Activated CD8-positive, alpha-beta memory T cell treated with anti-CD3 and anti-CD28 coated beads, Interleukin-2, amount 10 ng/mL, durations not matched to agents 7 days and 5 days (primary cell): Measurements from ENCODE around the gene TMEM205. TPM values are rescaled to one million over a fixed set of nuclear protein-coding genes. Genes with fewer than 3 reads are reported as not detected.
A peak's percentile ranks its signal among the peaks of the same experiment; 100 is the strongest.

Source experiments
- ATAC-seq: fragments of 150-1000 bp; cut with Tn5 transposase; one replicate; pipeline ENCODE4 v1.10.0; 2021; ENCODE audit warnings: moderate library complexity
- CTCF ChIA-PET: fragments of 350-600 bp; sonication (Branson Sonifier 250); formaldehyde crosslinking; loops from one replicate; lab custom pipeline; 2021; ENCODE audit warnings: antibody characterized with exemption; lab: Charles Lee
- DNase-seq: peaks from one replicate; pipeline ENCODE4 v3.0.0-alpha.2; 2020
- H3K27ac Mint-ChIP-seq: one replicate; pipeline ENCODE4 v1.8.0; 2021; ENCODE audit warnings: mild to moderate bottlenecking, mixed read lengths
- H3K27me3 Mint-ChIP-seq: one replicate; pipeline ENCODE4 v1.8.0; 2021; ENCODE audit warnings: mixed read lengths
- H3K36me3 Mint-ChIP-seq: one replicate; pipeline ENCODE4 v1.8.0; 2021; ENCODE audit warnings: mild to moderate bottlenecking, mixed read lengths
- H3K4me1 Mint-ChIP-seq: one replicate; pipeline ENCODE4 v1.8.0; 2021; ENCODE audit warnings: mixed read lengths
- H3K4me3 Mint-ChIP-seq: one replicate; pipeline ENCODE4 v1.8.0; 2021; ENCODE audit warnings: mild to moderate bottlenecking, moderate library complexity, mixed read lengths
- H3K9me3 Mint-ChIP-seq: one replicate; pipeline ENCODE4 v1.8.0; 2022; ENCODE audit warnings: low read depth, mixed read lengths
- total RNA-seq, 2 experiments: library from RNA; stranded (reverse); gene quantifications; one replicate each; pipeline ENCODE4 v1.2.3, GENCODE V29; 2021

Gene TMEM205
- total RNA-seq, 2 experiments from 2014 or later: 25.1 to 28.1 TPM

DNA sequence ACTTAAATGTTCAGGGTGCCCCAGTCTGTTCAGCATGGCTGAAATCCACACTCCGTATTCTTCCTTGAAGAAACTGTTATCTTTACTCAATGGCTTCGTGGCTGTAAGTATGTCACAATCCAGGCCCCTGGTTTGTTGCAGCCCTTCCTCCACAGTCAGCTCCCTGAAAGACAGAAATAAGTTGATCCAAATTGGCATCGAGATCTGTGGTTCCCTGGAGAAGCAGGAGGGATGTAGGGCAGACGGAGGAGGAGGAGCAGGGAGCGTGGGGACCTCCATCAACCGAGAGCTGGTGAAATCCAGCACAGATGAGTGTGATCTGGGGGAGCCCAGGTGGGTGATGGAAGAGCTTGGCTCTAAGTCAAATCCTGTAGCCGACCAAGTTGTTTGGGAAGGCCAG lies 49.8 kb downstream of the TMEM205 start:
- Mint-ChIP-seq H3K9me3 (no peaks in the 10 kb centered on the region), H3K27me3 (peaks cover 42% of the 10 kb centered on the region), H3K4me1 (peaks cover 5% of the 10 kb centered on the region), H3K36me3 (no peaks in the 10 kb centered on the region), H3K27ac (no peak overlapping the region), H3K4me3 (no peak overlapping the region)
- DNase-seq (no peak), ATAC-seq (no peak)
- CTCF ChIA-PET: interaction anchor here (0.5 to 1.6 kb wide), 5 partner anchors 16 to 412 kb away, joined by 3 to 7 read pairs (median 4); partner anchors contain the start of gene SWSAP1

DNA sequence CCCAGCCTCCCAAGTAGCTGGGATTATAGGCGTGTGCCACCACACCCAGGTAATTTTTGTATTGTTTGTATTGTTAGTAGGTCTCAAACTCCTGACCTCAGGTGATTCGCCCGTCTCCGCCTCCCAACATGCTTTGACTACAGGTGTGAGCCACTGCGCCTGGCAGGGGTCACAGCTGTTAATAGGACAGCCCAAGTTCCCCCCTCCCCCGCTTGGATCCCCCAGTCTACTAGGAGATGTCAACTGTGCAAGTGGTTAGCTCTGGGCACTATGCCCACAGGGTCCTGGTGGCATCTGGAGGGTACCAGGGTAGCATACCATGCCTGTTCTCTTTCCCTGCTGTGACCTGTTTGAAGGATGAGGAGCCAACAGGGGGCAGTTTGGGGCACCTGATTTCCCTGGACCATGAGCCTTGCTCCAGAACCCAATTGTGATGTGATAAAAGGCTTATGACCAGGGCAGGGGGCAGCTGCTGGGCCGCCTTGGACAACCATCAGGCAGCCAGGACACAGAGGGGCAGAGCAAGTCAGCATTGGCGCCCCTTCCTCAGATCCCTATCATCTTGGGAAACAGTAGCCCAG lies 50.3 kb downstream of the TMEM205 start, which contains the start of gene TSPAN16:
Gene TSPAN16 (plus strand): TSS at position 496 of the 581 bp plus-strand sequence. CDS start 138 bp downstream, outside the sequence.
- Mint-ChIP-seq H3K27me3 (peaks cover 45% of the 10 kb centered on the region), H3K4me3 (no peak within 1 kb of the TSS), H3K4me1 (peaks cover 5% of the 10 kb centered on the region), H3K27ac (no peak within 1 kb of the TSS), H3K36me3 (no peaks in the 10 kb centered on the region), H3K9me3 (no peaks in the 10 kb centered on the region)
- CTCF ChIA-PET: interaction anchor here (0.5 to 2.2 kb wide), 7 partner anchors 16 to 411 kb away, joined by 3 to 15 read pairs (median 4); partner anchors contain the start of gene SWSAP1
- ATAC-seq (no peak), DNase-seq (no peak)

DNA sequence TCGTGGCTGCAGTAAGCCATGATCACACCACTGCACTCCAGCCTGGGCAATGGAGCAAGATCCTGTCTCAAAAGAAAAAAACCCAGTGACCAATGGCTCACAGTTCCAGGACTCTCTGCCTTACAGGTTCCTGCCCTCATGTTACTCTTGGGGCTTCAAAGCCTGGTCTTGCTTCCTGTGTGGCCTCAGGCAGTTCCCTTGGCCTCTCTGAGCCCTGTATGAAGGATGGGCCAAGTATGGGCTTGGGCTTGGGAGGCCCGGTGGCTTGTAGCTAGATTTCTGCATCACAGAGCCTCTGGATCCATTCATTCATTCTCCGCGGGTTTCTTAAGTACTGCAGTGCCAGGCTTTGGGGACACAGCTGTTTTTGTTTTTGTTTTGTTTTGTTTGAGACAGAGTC lies 50.9 kb downstream of the TMEM205 start:
- Mint-ChIP-seq H3K4me1 (peaks cover 5% of the 10 kb centered on the region), H3K9me3 (no peaks in the 10 kb centered on the region), H3K4me3 (no peak overlapping the region), H3K27me3 (peaks cover 50% of the 10 kb centered on the region), H3K36me3 (no peaks in the 10 kb centered on the region), H3K27ac (no peak overlapping the region)
- ATAC-seq: no peak
- CTCF ChIA-PET: interaction anchor here (0.6 to 2.2 kb wide), 4 partner anchors 15 to 144 kb away, joined by 4 to 15 read pairs (median 6); partner anchors contain the start of gene SWSAP1
- no peak for DNase-seq

DNA sequence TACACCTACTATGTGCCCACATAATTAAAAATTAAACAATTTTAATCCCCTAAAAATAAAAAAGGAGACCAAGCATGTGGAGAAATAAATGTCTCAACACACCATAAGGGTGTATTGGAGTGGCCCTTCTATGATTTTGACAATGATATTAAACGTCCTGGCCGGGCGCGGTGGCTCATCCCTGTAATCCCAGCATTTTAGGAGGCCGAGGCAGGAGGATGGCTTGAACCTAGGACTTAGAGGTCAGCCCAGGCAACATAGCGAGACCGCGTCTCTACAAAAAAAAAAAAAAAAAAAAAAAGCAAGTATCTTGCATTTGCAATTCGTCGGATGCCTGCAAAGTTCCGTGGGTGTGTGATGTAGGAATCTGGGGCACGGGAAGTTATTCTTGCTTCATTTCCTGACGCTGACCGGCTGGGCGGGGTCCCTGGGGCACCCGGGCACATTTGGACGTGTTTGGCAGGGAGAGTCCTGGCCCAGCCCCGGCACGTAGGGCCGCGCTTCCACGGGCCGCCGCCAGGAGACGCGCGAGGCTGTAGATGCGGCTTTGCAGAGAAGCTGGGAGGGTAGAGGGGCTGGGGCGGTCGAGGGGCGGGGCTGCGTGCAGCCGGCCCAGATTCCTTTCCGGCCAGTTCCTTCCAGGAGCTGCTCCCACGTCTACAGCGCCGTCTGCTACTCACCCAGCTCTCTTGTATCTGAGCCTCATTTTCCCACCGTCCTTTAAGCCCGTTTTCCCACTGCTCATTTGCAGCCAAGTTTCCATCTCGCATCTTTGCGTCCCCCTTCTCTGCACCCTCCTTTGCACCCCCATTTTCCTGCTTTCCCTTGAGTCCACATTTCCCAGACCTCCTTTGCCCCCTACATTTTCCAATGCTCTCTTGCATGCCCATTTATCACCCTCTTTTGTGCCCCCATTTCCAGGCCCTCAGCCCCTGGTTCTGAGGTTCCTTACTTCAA lies 52.4 kb downstream of the TMEM205 start:
- Mint-ChIP-seq H3K36me3 (no peaks in the 10 kb centered on the region), H3K9me3 (no peaks in the 10 kb centered on the region), H3K4me1 (peaks cover 5% of the 10 kb centered on the region), H3K4me3 (peak overlapping the region; percentile 43), H3K27me3 (peaks cover 57% of the 10 kb centered on the region), H3K27ac (no peak overlapping the region)
- ATAC-seq (peak; percentile 97), DNase-seq (peak; percentile 82)
- CTCF ChIA-PET: interaction anchor here (0.6 to 2.6 kb wide), 21 partner anchors 11 to 353 kb away, joined by 3 to 15 read pairs (median 4); partner anchors contain the start of genes CCDC159, EPOR, SWSAP1 and TMEM205

Other genes starting within 250 kb of the TMEM205 start
- gene SPC24, start 190.5 kb downstream of the TMEM205 start, total RNA-seq: 10 to 100 TPM; 62.8 to 85.5 TPM
- 1 to 10 TPM; 1.8 to 2.3 TPM for gene KANK2, start 148.7 kb downstream of the TMEM205 start, total RNA-seq
- not detected for gene ANGPTL8, start 106.6 kb downstream of the TMEM205 start, total RNA-seq
- gene DOCK6, start 83.7 kb downstream of the TMEM205 start, total RNA-seq: under 1 TPM; 0.58 to 0.70 TPM
- not detected for gene TSPAN16, start 50.1 kb downstream of the TMEM205 start, total RNA-seq
- 1 to 10 TPM; 3.6 to 5.1 TPM for gene RAB3D, start 6.6 kb downstream of the TMEM205 start, total RNA-seq
- gene CCDC159, start 251 bp upstream of the TMEM205 start, total RNA-seq: 10 to 100 TPM; 13.0 to 16.1 TPM
- gene PLPPR2, start 9.2 kb upstream of the TMEM205 start, total RNA-seq: 1 to 10 TPM in 1 of 2 experiments, under 1 TPM in 1; 0.87 to 1.3 TPM
- 1 to 10 TPM; 2.6 to 3.9 TPM for gene SWSAP1, start 28.4 kb upstream of the TMEM205 start, total RNA-seq
- gene EPOR, start 38.0 kb upstream of the TMEM205 start, total RNA-seq: 1 to 10 TPM; 8.1 to 9.1 TPM
- not detected for gene RGL3, start 73.0 kb upstream of the TMEM205 start, total RNA-seq
- under 1 TPM; 0.15 to 0.54 TPM for gene ODAD3, start 88.9 kb upstream of the TMEM205 start, total RNA-seq
- 100 to 1,000 TPM; 278 to 306 TPM for gene PRKCSH, start 89.4 kb upstream of the TMEM205 start, total RNA-seq
- gene ELAVL3, start 134.8 kb upstream of the TMEM205 start, total RNA-seq: not detected
- 10 to 100 TPM; 16.1 to 16.7 TPM for gene ZNF653, start 159.6 kb upstream of the TMEM205 start, total RNA-seq
- 10 to 100 TPM; 33.0 to 36.2 TPM for gene ECSIT, start 182.9 kb upstream of the TMEM205 start, total RNA-seq
- gene CNN1, start 192.6 kb upstream of the TMEM205 start, total RNA-seq: not detected
- gene ELOF1, start 213.0 kb upstream of the TMEM205 start, total RNA-seq: 10 to 100 TPM; 55.1 to 67.2 TPM
- gene ACP5, start 231.4 kb upstream of the TMEM205 start, total RNA-seq: 10 to 100 TPM; 34.1 to 58.8 TPM